ENCODE measurements around the gene CTSK.
"Not testable (repeated sequence)": the region's sequence is repeated elsewhere in the genome, so short reads cannot be mapped to it uniquely, and the experiment has no call there.

Gene CTSK

DNA sequence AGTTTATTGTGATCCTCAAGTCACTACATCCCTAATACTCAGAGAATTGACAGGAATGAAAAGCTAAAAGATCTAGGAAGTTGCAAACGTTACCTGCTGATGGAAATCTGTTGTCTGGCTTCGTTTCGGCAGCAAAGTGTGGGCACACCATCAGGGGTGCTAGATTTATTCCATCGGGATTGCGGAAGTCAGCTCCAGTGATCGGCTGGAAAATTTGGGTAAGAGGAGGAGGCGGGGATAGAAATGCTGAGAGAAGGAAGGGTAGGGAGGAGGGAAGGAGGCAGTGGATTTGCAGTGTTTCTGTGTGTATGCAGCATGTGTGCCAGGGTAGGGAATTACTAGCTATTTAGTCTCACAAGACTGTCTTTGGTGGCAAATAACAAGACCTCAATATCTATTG is at the start of gene CTSK:
Gene CTSK, minus strand, starts transcription at position 140 of the 400 bp plus-strand sequence. CDS start 1,455 bp downstream, outside the sequence.
- no peak for DNase-seq (ENCODE audit: low read depth, low spot score)

GRCh38 chr1:150852734-150853133 is 44.7 kb upstream of the CTSK start:
- DNase-seq (ENCODE audit: low read depth, low spot score): not testable (repeated sequence)

GRCh38 chr1:150850801-150851362 is 42.8 kb upstream of the CTSK start:
- not testable (repeated sequence) for DNase-seq (ENCODE audit: low read depth, low spot score)

DNA sequence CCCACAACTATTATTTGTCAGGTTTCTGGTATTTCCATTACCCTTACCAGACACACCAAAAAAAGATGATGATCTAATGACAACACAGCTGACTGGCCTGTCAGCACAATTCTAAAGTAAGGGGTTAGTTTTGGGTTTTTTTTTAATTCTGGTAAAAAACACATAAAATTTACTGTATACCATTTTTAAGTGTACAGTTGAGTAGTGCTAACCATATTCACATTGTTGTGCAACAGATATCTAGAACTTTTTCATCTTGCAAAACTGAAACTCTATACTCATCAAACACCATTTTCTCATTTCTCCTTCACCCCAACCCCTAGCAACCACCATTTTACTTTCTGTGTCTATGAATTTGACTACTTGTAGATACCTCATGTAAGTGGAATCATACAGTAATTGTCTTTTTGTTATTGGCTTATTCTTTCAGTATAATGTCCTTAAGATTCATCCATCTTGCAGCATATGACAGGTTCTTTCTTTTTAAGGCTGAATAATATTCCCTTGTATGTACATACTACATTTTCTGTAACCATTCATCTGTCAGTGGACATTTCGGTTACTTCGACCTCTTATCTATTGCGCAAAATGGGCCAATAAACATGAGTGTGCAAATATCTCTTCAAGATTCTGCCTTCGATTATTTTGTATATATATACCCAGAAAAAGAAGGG is 38.5 kb upstream of the CTSK start:
- DNase-seq (ENCODE audit: low read depth, low spot score): no peak

DNA sequence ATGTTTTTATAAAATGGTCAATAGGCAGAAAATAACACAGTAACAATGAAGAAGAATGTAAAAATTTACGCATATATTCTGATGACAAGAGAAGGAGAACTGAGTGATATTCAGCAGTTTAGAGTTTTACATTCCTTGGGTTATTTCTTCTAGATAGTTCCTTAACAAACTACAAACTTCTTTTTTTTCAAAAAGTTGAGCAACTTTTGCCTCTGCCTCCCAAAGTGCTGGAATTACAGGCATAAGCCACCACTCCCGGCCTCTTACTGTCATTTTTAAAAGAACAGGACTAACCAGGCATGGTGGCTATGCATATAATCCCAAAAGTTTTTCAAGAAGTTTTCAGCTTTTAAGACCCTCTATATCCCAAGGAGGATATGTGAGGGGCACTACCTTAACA is 35.4 kb upstream of the CTSK start:
- no peak for DNase-seq (ENCODE audit: low read depth, low spot score)

DNA sequence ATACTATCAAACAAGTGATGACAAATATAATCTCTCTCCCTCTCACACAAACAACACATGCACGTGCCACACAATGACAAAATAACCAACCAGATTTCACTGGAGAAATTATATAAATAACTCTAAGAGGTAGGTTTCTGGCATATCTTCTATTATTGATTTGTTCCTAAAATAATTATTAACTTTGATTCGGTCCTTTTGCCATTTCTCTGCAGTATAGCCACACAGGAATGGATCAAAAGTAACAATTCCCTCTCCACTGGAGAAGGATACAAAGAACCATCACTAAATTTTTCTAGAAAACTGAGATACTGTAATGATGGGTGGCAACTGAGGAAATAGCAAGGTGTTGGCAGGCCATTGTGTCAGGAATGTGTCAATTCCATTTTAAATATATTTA is 34.9 kb upstream of the CTSK start:
- no peak for DNase-seq (ENCODE audit: low read depth, low spot score)

GRCh38 chr1:150842343-150842742 is 34.3 kb upstream of the CTSK start:
- DNase-seq (ENCODE audit: low read depth, low spot score): no peak

- no peak for DNase-seq (ENCODE audit: low read depth, low spot score)
Measured at GRCh38 chr1:150841626-150842025, 33.6 kb upstream of the CTSK start.

GRCh38 chr1:150840850-150841249 is 32.8 kb upstream of the CTSK start:
- not testable (repeated sequence) for DNase-seq (ENCODE audit: low read depth, low spot score)

- DNase-seq (ENCODE audit: low read depth, low spot score): no peak
Measured at GRCh38 chr1:150836129-150836773, 28.2 kb upstream of the CTSK start.

DNA sequence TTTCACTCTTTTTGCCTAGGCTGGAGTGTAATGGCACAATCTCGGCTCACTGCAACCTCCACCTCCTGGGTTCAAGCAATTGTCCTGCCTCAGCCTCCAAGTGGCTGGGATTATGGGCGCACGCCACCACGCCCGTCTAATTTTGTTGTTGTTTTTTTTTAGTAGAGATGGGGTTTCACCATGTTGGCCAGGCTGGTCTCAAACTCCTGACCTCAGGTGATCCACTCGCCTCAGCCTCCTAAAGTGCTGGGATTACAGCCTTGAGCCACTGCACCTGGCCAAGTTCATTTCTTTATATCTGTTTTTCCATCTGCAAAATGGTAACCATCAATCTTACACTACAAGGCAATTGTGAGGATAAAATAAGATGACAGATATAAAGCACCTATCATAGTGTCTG is 25.9 kb upstream of the CTSK start:
- DNase-seq (ENCODE audit: low read depth, low spot score): not testable (repeated sequence)

DNA sequence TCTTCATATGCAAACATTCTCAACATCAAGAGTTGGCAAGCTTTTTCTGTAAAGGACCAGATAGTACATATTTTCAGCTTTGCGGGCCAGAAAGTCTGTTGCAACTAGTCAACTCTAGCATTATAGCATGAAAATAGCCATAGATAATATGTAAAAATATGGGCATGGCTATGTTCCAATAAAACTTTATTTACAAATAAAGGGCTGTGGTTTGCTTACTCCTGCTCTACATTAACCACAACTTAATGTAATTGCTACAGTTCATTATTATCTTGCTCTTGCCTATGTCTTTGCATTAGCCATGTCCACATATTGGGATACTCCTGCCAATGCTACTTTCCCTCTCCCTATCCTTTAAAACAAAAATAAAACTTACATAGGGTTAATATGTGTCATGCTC is 24.5 kb upstream of the CTSK start:
- DNase-seq (ENCODE audit: low read depth, low spot score): no peak

- DNase-seq (ENCODE audit: low read depth, low spot score): no peak
Measured at GRCh38 chr1:150829751-150830150, 21.7 kb upstream of the CTSK start.

GRCh38 chr1:150826299-150826698 is 18.2 kb upstream of the CTSK start:
- DNase-seq (ENCODE audit: low read depth, low spot score): no peak

DNA sequence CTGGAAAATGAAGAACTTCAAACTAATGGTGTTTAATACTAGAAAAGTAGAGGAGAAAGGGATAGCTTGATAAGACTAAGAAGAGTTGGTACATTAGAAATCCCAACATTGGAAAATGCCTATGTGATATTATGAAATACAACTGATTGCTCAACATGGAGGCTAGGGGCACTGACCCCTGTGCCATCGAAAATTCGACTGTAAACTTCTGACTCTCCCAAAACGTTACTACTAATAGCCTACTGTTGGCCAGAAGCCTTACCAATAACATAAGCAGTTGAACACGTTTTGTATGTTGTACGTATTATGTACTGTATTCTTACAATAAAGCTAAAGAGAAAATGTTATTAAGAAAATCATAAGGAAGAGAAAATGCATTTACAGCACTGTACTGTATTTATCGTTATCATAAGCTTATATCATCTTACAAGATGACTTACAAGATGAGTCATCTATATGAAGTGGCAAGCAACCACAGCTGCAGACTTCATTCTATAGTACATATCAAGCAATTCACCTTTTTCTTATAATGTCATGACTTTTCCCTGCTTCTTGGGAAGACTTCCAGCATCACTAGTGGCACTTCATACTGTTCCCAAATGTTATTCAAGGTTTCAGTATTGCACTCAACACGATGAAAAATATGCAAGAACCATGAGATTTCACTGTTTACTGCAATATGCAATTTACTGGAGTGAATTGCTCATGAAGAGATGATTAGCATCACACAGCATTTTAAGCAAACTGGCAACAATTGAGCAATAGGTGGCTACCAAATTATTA is 12.9 kb upstream of the CTSK start:
- DNase-seq (ENCODE audit: low read depth, low spot score): no peak

GRCh38 chr1:150815871-150816270 is 7.8 kb upstream of the CTSK start:
- DNase-seq (ENCODE audit: low read depth, low spot score): no peak

DNA sequence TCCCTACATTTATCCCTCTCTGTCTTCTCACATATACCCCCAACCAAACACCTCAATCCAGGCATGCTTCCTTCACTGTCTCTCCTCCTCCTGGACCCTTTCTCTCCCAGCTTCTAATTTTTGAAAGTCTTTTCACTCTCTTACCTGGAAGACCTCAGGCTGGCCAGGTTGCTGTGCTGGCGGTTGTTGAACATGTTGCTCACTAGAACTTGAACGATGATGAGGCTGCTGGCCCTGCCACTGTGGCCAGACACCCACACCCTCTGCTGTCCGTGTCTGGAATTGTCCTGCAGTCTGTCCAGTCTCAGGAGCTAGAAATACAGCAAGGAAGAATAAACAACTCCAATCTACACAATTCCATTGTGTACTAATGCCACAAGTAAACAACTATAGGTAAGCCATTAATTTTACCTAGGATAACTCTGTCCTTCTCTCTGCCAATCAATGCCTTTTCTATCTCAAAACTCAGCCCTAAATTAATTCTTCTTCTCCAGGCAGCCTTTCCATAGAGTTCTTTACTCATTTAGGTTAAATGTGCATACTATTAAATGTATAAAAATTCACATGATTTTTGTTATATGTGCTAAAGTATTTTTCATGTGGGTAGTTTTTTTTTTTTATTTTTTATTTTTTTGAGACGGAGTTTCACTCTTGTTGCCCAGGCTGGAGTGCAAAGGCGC is 5.1 kb upstream of the CTSK start:
- DNase-seq (ENCODE audit: low read depth, low spot score): no peak

DNA sequence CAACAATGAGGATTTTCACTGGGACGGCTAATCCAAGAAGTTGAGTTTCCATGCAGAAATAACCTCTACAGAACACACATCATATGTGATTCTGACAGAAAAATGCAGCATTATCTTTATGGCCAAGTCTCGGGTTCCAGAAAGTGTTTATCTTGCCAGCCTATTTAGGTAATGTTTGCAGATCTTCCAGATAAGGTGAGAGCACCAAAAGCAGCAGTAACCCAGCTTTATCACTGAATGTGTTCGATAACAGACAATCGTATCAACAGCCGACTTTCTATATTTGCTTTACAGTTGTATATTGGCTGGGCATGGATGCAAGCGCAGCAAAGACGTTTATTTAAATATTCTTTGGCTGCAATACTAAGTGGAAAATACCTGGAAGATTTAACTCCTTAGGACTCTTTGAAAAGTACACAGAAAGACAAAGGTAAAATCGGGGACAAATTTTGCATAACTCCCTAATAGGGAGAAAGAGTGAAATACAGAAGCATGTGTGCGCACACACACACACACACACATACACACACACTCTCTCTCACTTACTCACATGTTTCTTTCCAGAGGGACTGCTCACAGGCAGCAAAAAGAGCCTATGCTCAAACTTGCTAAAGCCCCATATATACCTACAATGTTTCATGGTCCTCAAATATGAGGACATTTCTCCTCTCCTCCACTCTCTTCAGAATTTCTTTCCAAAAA is 3.0 kb upstream of the CTSK start:
- DNase-seq (ENCODE audit: low read depth, low spot score): no peak

DNA sequence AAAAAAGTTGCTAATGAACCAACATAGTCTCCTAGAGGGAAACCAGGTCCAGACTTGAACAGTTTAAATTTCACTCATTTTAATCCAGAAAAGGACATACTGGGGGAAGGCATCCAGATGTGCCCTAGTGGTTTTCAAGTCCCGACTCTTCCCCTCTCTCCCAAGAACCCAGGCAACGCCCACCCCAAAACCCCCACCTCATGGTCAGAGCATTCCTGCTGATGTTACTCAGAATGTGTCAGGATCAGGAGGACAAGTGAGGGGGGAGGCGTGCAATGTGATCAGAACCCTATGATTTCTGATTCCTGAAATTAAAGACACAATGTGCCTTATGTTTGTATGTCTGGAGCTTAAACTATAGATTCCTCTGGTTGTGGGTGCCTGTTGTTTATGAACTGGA is 1.6 kb upstream of the CTSK start:
- DNase-seq (ENCODE audit: low read depth, low spot score): no peak

DNA sequence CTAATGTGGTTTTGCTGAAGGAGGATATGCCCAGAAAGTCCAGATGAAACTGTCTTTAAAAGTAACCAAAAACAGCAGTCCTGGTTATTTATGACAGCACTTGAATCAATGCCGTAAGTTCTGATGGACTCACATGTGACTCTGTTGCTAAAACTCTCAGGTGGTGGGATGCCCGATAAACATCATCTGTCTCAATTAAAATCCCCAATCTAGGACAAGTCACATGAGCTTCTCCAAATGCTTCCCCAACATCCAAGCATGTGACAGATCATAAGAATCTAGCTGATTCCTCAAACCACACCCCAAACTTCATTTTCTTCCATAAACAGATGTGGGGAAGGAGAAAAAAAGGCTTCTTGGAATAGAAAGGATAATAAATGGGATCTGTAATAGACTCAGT is 786 bp upstream of the CTSK start:
- DNase-seq (ENCODE audit: low read depth, low spot score): no peak

Data from activated naive CD8-positive, alpha-beta T cell treated with anti-CD3 and anti-CD28 coated beads, Interleukin-2, amount 50 U/mL, for 16 hours (primary cell).